Bronchial epithelial cell (primary cell): ENCODE results near the gene ANKH. TPM values are rescaled to one million over a fixed set of nuclear protein-coding genes. Genes with fewer than 3 reads are reported as not detected.

ENCODE experiments used
- DNase-seq: peaks from one replicate; pipeline ENCODE4 v3.0.0-alpha.2; 2010; ENCODE audit warnings: low read depth
- FAIRE-seq: peaks from 2 replicates; lab custom pipeline; 2011; peaks lifted over from hg19 to GRCh38; lab: Jason Lieb, UNC
- H3K27me3 ChIP-seq: 2 replicates; pipeline ENCODE4 v1.5.1; 2011; ENCODE audit warnings: low read length; ENCODE audit not compliant: control insufficient read depth, insufficient read depth
- H3K36me3 ChIP-seq: 2 replicates; pipeline ENCODE4 v1.5.1; 2011; ENCODE audit warnings: low read length; ENCODE audit not compliant: control insufficient read depth, insufficient read depth
- H3K4me3 ChIP-seq: 2 replicates; pipeline ENCODE4 v1.5.1; 2011; ENCODE audit warnings: mild to moderate bottlenecking, low read depth, low read length, control low read depth
- total RNA-seq: library from RNA; depleted of rRNA; stranded (reverse); fragments of >200 nt; gene quantifications from 2 replicates; pipeline ENCODE4 v1.2.1, GENCODE V29; 2014
- TF ChIP-seq, protein P1 (sequence below): IDR thresholded peaks from 2 replicates; pipeline ENCODE4 v1.5.1; 2011; ENCODE audit warnings: mild to moderate bottlenecking, moderate library complexity, low read length, control low read depth, inconsistent platforms; ENCODE audit not compliant: insufficient read depth, severe bottlenecking

The ANKH gene
- total RNA-seq, 1 donor from 2014 or later: 12.9 TPM

GRCh38 chr5:14869233-14869632, 2.3 kb downstream of the ANKH start:
- H3K4me3 ChIP-seq: no peak overlapping the region
- FAIRE-seq (no peak), DNase-seq (no peak)
- H3K36me3 ChIP-seq: no peaks in the 10 kb centered on the region
- TF ChIP-seq, protein P1, sequence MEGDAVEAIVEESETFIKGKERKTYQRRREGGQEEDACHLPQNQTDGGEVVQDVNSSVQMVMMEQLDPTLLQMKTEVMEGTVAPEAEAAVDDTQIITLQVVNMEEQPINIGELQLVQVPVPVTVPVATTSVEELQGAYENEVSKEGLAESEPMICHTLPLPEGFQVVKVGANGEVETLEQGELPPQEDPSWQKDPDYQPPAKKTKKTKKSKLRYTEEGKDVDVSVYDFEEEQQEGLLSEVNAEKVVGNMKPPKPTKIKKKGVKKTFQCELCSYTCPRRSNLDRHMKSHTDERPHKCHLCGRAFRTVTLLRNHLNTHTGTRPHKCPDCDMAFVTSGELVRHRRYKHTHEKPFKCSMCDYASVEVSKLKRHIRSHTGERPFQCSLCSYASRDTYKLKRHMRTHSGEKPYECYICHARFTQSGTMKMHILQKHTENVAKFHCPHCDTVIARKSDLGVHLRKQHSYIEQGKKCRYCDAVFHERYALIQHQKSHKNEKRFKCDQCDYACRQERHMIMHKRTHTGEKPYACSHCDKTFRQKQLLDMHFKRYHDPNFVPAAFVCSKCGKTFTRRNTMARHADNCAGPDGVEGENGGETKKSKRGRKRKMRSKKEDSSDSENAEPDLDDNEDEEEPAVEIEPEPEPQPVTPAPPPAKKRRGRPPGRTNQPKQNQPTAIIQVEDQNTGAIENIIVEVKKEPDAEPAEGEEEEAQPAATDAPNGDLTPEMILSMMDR: no peak
- H3K27me3 ChIP-seq: no peaks in the 10 kb centered on the region

DNA sequence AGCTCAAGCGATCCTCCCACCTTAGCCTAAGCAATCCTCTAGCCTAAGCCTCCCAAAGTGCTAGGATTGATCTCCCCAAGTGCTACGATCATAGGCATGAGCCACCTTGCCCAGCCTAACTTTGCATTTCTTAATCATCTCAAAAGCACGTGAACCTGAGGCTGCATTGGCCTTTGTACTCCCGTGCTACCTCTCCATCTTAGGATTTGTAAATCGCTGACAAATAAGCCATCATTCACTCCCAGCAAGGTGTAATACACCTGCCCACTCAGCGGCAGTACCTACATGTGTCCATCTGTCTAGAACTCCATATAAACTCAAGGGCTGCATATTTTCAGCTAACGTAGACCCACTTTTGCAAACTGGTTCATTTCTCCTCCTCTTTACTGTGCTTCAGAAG, 2.8 kb downstream of the ANKH start:
- DNase-seq (peak; percentile 40), FAIRE-seq (no peak)
- no peaks in the 10 kb centered on the region for H3K27me3 ChIP-seq
- H3K36me3 ChIP-seq: no peaks in the 10 kb centered on the region
- TF ChIP-seq, protein P1: no peak
- H3K4me3 ChIP-seq: no peak overlapping the region

- DNase-seq (no peak), FAIRE-seq (no peak)
- TF ChIP-seq, protein P1: no peak
- no peaks in the 10 kb centered on the region for H3K27me3 ChIP-seq
- H3K36me3 ChIP-seq: no peaks in the 10 kb centered on the region
- H3K4me3 ChIP-seq: no peak overlapping the region
Measured at GRCh38 chr5:14864181-14864812, 7.3 kb downstream of the ANKH start.

- DNase-seq (no peak), FAIRE-seq (no peak)
- H3K27me3 ChIP-seq: no peaks in the 10 kb centered on the region
- no peak overlapping the region for H3K4me3 ChIP-seq
- H3K36me3 ChIP-seq: no peaks in the 10 kb centered on the region
- TF ChIP-seq, protein P1: no peak
Measured at GRCh38 chr5:14863105-14863504, 8.5 kb downstream of the ANKH start.

DNA sequence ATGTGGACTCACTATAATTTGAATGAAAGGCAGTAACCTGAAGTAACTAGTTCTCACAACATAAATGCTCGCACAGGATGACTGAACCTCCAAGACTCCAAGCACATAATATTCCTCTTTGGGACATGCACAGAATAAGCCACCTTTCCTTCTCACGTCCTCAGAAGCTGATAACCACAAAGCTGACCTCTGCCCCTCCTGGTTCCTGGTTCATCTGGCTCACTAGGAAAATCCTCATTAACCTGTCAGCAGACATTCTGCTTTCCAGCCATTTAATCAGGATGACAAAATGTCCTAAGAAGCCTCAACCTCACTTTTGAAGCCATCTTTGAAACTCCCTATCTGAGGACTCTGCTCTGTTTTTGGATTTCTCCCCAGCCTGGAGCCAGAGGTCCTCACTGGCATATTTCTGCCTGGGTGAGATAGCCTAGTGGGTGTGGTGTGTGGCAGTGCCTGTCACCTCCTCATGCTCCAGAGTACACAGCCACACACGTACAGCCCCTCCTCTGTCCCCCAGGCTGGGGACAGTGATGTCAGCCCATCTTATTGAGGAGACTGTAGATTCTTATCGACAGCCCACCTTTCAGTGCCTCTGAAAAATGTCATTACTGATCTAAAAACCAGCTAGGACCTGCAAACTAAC, 10.3 kb downstream of the ANKH start:
- DNase-seq: no peak

More for the DNA sequence above, 10.3 kb downstream of the ANKH start:
- no peaks in the 10 kb centered on the region for H3K36me3 ChIP-seq
- H3K4me3 ChIP-seq: no peak overlapping the region
- FAIRE-seq: no peak
- TF ChIP-seq, protein P1: no peak
- H3K27me3 ChIP-seq: no peaks in the 10 kb centered on the region
